ENCODE results near the gene SLC25A42. TPM values are rescaled to one million over a fixed set of nuclear protein-coding genes. Genes with fewer than 3 reads are reported as not detected.

The SLC25A42 gene
- total RNA-seq, 1 donor: 5.4 TPM

DNA sequence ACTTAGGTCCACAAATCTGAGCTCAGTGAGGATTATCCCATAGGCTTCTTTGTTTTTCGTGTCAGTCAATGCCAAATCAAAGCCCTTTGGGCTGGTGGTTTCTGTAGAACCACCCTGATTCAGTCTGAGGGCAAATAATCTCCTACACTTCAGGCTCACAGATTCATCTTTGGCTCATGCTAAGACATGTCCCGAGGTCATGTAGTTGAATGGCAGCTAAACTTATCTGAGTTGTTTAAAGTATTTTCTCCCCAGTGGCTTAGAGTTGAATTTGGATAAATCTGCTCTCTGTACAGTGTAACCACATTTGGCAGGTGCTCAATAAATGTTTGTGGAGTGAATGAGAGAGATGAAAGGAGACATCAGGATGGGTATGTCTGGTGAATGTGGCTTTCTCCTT is 13.1 kb upstream of the SLC25A42 start:
- no peaks in the 10 kb centered on the region for H3K9me3 ChIP-seq (ENCODE audit: low read depth, low read length)
- DNase-seq (ENCODE audit: insufficient read length, low spot score, missing footprints): peak; percentile 58
- H3K36me3 ChIP-seq (ENCODE audit: insufficient read depth, low read length): peaks cover 49% of the 10 kb centered on the region
- TF ChIP-seq CTCF (IDR thresholded peaks at IDR 0.05; ENCODE audit: extremely low read depth, low read depth, low read length): no peak
- H3K4me1 ChIP-seq (ENCODE audit: insufficient read depth, low read length): no peaks in the 10 kb centered on the region
- no peak overlapping the region for H3K27ac ChIP-seq (ENCODE audit: low read depth, low read length)
- no peaks in the 10 kb centered on the region for H3K27me3 ChIP-seq (ENCODE audit: insufficient read depth, low read length)
- H2AFZ ChIP-seq (ENCODE audit: low read length): no peak overlapping the region
- H4K20me1 ChIP-seq (ENCODE audit: insufficient read depth, low read length): peaks cover 2% of the 10 kb centered on the region
- no peak overlapping the region for H3K4me3 ChIP-seq (ENCODE audit: insufficient read depth, low read length)
- no peak overlapping the region for H3K4me2 ChIP-seq (ENCODE audit: insufficient read depth, low read length)
- no peaks in the 10 kb centered on the region for H3K79me2 ChIP-seq (ENCODE audit: insufficient read depth, low read length)

DNA sequence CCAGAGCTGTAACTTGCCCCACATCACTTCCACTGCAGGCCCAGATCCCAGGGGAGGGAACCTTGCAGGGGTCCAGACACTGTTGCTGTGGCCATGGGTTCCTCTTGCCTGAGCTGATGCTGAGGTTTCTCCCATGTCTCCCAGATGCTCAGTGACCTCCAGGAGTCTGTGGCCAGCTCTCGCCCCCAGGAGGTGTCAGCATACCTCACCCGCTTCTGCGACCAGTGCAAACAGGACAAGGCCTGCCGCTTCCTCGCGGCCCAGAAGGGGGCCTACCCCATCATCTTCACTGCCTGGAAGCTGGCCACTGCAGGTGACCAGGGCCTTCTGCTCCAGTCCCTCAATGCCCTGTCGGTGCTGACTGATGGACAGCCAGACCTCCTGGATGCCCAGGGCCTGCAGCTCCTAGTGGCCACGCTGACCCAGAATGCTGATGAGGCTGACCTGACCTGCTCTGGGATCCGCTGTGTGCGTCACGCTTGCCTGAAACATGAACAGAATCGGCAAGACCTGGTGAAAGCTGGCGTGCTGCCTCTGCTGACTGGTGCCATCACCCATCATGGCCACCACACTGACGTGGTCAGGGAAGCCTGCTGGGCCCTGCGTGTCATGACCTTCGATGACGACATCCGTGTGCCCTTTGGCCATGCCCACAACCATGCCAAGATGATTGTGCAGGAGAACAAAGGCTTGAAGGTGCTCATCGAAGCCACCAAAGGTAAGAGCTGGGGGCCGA is 12.1 kb upstream of the SLC25A42 start:
- Histone ChIP-seq H3K36me3 (ENCODE audit: insufficient read depth, low read length) (peaks cover 46% of the 10 kb centered on the region), H3K79me2 (ENCODE audit: insufficient read depth, low read length) (no peaks in the 10 kb centered on the region), H3K27ac (ENCODE audit: low read depth, low read length) (no peak overlapping the region), H3K4me3 (ENCODE audit: insufficient read depth, low read length) (no peak overlapping the region), H3K4me2 (ENCODE audit: insufficient read depth, low read length) (no peak overlapping the region), H3K4me1 (ENCODE audit: insufficient read depth, low read length) (no peaks in the 10 kb centered on the region), H3K9me3 (ENCODE audit: low read depth, low read length) (no peaks in the 10 kb centered on the region), H3K27me3 (ENCODE audit: insufficient read depth, low read length) (no peaks in the 10 kb centered on the region), H2AFZ (ENCODE audit: low read length) (no peak overlapping the region), H4K20me1 (ENCODE audit: insufficient read depth, low read length) (peaks cover 2% of the 10 kb centered on the region)
- TF ChIP-seq CTCF (IDR thresholded peaks at IDR 0.05; ENCODE audit: extremely low read depth, low read depth, low read length): no peak
- DNase-seq (ENCODE audit: insufficient read length, low spot score, missing footprints): peak; percentile 32

DNA sequence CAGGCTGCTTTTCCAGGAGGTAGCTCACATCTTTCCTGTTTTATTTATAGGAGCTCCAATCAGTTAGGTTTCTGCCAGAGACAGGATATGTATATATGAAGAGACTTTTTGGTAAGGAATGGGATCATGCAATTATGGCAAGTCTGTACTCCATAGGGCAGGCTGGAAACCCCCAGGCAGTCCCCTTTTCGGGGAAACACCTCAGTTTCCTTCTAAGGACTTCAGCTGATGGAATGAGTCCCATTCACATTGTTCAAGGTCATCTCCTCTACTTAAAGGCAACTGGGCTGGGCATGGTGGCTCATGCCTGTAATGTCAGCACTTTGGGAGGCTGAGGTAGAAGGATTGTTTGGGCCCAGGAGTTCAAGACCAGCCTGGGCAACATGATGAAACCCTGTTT is 10.9 kb upstream of the SLC25A42 start:
- Histone ChIP-seq H3K4me3 (ENCODE audit: insufficient read depth, low read length) (no peak overlapping the region), H4K20me1 (ENCODE audit: insufficient read depth, low read length) (peaks cover 2% of the 10 kb centered on the region), H3K36me3 (ENCODE audit: insufficient read depth, low read length) (peaks cover 57% of the 10 kb centered on the region), H3K27me3 (ENCODE audit: insufficient read depth, low read length) (no peaks in the 10 kb centered on the region), H3K9me3 (ENCODE audit: low read depth, low read length) (no peaks in the 10 kb centered on the region), H2AFZ (ENCODE audit: low read length) (no peak overlapping the region), H3K27ac (ENCODE audit: low read depth, low read length) (no peak overlapping the region), H3K4me2 (ENCODE audit: insufficient read depth, low read length) (no peak overlapping the region), H3K79me2 (ENCODE audit: insufficient read depth, low read length) (no peaks in the 10 kb centered on the region), H3K4me1 (ENCODE audit: insufficient read depth, low read length) (no peaks in the 10 kb centered on the region)
- no peak for TF ChIP-seq CTCF (IDR thresholded peaks at IDR 0.05; ENCODE audit: extremely low read depth, low read depth, low read length)
- peak; percentile 37 for DNase-seq (ENCODE audit: insufficient read length, low spot score, missing footprints)

- Histone ChIP-seq H3K4me3 (ENCODE audit: insufficient read depth, low read length) (no peak overlapping the region), H3K4me1 (ENCODE audit: insufficient read depth, low read length) (no peaks in the 10 kb centered on the region), H3K9me3 (ENCODE audit: low read depth, low read length) (no peaks in the 10 kb centered on the region), H3K27me3 (ENCODE audit: insufficient read depth, low read length) (no peaks in the 10 kb centered on the region), H3K4me2 (ENCODE audit: insufficient read depth, low read length) (no peak overlapping the region), H3K27ac (ENCODE audit: low read depth, low read length) (no peak overlapping the region), H2AFZ (ENCODE audit: low read length) (no peak overlapping the region), H4K20me1 (ENCODE audit: insufficient read depth, low read length) (peaks cover 2% of the 10 kb centered on the region), H3K79me2 (ENCODE audit: insufficient read depth, low read length) (no peaks in the 10 kb centered on the region), H3K36me3 (ENCODE audit: insufficient read depth, low read length) (peaks cover 63% of the 10 kb centered on the region)
- peak; percentile 89 for DNase-seq (ENCODE audit: insufficient read length, low spot score, missing footprints)
- peak; percentile 64 for TF ChIP-seq CTCF (IDR thresholded peaks at IDR 0.05; ENCODE audit: extremely low read depth, low read depth, low read length)
These were observed 10.1 kb upstream of the SLC25A42 start for GRCh38 chr19:19053508-19054314.
